Activated CD4-positive, CD25-positive, alpha-beta regulatory T cell treated with anti-CD3 and anti-CD28 coated beads, Interleukin-2, amount 50 U/mL, for 24 hours (primary cell): ENCODE data around the gene EDIL3.
"Not testable (repeated sequence)": the region's sequence is repeated elsewhere in the genome, so short reads cannot be mapped to it uniquely, and the experiment has no call there.

Source experiments
- ATAC-seq, 2 donors: fragments of 150-1000 bp; cut with Tn5 transposase; one replicate each; pipeline ENCODE4 v1.10.0; 2021; ENCODE audit warnings: mild to moderate bottlenecking in 1 of 2, moderate library complexity in 1 of 2

Gene EDIL3

GRCh38 chr5:84378420-84378819, 6.3 kb downstream of the EDIL3 start:
- ATAC-seq: no peak

GRCh38 chr5:84376346-84376745, 8.3 kb downstream of the EDIL3 start:
- ATAC-seq: no peak

- no peak for ATAC-seq
Measured at GRCh38 chr5:84374568-84374967, 10.1 kb downstream of the EDIL3 start.

- ATAC-seq: no peak
Measured at GRCh38 chr5:84373506-84373905, 11.2 kb downstream of the EDIL3 start.

- ATAC-seq: no peak
Measured at GRCh38 chr5:84372066-84372695, 12.5 kb downstream of the EDIL3 start.

- ATAC-seq: no peak
Measured at GRCh38 chr5:84370176-84370575, 14.5 kb downstream of the EDIL3 start.

- ATAC-seq: no peak
Measured at GRCh38 chr5:84364043-84364442, 20.6 kb downstream of the EDIL3 start.

- no peak for ATAC-seq
Measured at GRCh38 chr5:84362061-84362720, 22.5 kb downstream of the EDIL3 start.

- no peak for ATAC-seq
Measured at GRCh38 chr5:84361572-84361971, 23.1 kb downstream of the EDIL3 start.

GRCh38 chr5:84360056-84360455, 24.6 kb downstream of the EDIL3 start:
- ATAC-seq: no peak

- ATAC-seq: no peak
Measured at GRCh38 chr5:84354101-84354500, 30.6 kb downstream of the EDIL3 start.

- ATAC-seq: no peak
Measured at GRCh38 chr5:84344788-84345187, 39.9 kb downstream of the EDIL3 start.

GRCh38 chr5:84343171-84343570, 41.5 kb downstream of the EDIL3 start:
- ATAC-seq: no peak

GRCh38 chr5:84332106-84332505, 52.6 kb downstream of the EDIL3 start:
- ATAC-seq: no peak

GRCh38 chr5:84327591-84327990, 57.1 kb downstream of the EDIL3 start:
- no peak for ATAC-seq

- ATAC-seq: no peak
Measured at GRCh38 chr5:84322646-84323045, 62.0 kb downstream of the EDIL3 start.

GRCh38 chr5:84317826-84318225, 66.9 kb downstream of the EDIL3 start:
- ATAC-seq: not testable (repeated sequence)

GRCh38 chr5:84312280-84312679, 72.4 kb downstream of the EDIL3 start:
- not testable (repeated sequence) for ATAC-seq

GRCh38 chr5:84309850-84310249, 74.8 kb downstream of the EDIL3 start:
- not testable (repeated sequence) for ATAC-seq

GRCh38 chr5:84306601-84307000, 78.1 kb downstream of the EDIL3 start:
- no peak for ATAC-seq

- no peak for ATAC-seq
Measured at GRCh38 chr5:84304599-84304998, 80.1 kb downstream of the EDIL3 start.

- ATAC-seq: no peak
Measured at GRCh38 chr5:84303315-84303714, 81.4 kb downstream of the EDIL3 start.

GRCh38 chr5:84301535-84301934, 83.1 kb downstream of the EDIL3 start:
- ATAC-seq: no peak

GRCh38 chr5:84299959-84300358, 84.7 kb downstream of the EDIL3 start:
- ATAC-seq: no peak

GRCh38 chr5:84298628-84299027, 86.1 kb downstream of the EDIL3 start:
- no peak for ATAC-seq
